ENCODE results near the gene NELFA.
"Not testable (repeated sequence)": the region's sequence is repeated elsewhere in the genome, so short reads cannot be mapped to it uniquely, and the experiment has no call there.

NELFA gene

DNA sequence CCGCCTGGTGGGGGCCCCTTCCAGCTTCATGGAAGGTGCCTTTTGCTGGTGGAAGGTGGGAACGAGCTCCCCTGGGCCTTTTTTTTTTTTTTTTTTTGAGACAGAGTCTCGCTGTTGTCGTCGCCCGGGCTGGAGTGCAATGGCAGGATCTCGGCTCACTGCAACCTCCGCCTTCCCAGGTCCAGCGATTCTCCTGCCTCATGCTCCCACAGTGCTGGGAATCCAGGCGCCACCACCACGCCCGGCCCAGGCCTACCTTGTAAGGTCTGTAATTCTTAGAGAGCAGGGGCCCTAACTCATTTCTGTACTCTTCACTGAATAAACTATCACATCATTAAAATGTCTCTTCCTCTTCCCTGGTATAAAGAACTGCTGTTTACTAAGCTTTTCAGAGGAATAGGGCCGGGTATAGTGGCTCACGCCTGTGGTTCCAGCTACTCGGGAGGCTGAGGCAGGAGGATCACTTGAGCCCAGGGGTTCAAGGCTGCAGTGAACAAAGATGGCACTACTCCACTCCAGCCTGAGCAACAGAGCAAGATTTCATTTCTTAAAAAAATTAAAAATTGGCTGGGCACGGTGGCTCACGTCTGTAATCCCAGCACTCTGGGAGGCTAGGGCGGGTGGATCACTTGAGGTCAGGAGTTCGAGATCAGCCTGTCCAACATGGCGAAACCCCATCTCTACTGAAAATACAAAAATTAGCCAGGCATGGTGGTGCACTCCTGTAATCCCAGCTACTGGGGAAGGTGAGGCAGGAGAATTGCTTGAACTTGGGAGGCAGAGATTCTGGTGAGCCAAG lies 14.9 kb downstream of the NELFA start:
- DNase-seq = not testable (repeated sequence)

DNA sequence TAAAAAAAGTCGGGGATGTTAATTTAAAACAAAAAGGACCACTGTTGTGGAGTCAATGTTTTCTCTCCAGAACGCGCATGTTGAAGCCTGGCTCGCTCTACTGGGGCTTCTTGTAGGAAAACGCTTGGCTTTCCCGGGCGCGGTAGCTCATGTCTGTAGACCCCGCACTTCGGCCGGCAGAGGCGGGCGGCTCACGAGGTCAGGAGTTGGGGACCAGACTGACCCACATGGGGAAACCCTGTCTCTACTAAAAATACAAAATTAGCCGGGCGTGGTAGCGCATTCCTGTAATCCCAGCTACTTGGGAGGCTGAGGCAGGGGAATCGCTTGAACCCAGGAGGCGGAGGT lies 15.6 kb downstream of the NELFA start:
- no peak for DNase-seq

DNA sequence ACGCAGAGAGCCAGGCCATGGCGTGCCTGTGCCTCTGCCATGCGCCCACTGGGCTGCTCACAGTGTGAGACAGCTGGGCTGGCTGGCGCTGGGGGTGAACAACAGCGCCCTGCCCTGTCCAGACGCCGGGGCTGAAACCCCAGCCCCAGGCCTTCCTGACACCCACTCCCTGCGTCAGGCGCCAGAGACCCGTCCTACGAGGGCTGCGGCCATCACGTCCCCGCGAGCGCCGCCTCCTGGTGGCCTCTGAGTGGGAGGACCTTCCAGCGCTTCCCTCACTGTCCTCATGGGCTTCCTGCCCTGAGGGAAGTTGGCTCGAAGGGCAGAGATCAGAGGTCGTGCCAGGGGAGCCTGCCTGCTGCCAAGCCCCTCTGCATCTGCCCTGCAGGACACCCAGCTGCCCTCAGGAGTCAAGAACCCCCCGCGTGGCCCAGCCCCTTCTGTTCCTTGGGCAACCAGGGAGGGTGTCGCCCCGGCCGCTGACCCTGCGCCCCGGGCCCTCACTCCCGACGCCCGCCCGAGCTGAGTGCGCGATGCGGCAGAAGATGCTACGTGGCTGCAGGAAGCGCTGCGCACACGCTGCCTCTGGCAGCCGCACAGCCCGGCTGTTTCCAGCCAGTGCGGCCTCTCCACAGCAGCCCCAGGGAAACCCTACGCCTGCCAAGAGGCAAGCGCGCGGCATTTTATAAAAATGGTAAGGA lies 16.2 kb downstream of the NELFA start:
- peak; percentile 14 for DNase-seq

DNA sequence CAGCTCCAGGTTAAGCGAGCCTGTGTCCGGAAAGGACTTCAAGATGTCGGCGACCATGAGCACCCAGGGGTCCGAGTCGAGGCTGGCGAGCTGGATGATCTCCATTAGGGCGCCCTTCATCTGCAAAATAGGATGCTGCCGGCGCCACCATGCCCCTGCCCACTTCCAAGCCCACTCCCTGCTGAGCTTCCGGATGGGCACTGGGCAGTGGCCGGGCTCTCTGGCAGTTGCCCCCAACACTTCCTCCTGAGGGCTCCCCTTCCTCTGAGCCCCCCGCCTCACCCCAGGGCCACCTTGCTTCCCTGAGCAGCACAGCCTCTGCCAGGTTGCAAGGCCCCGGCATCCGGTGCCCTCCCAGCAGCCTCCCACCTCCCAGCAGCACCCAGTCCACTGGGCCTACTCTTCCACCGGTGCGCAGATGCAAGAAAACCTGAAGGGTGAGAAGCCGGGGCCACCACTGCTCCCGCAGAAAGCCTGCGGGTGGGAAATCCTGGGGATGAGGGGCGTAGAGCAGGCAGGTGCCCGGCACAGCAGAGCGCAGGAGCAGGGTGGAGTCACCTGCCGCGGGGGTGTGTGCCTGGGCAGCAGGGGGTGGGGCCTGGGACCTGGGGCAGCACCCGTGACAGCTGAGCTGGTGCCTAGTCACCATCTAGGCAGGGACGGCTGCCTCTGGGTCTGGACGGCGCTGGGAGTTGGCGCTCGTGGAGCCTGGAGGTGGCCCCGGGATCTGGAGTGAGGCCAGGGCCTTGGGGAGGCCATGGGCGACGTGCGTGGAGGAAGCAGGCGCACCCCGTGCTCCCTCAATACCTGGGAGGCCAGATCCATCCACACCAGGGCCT lies 17.0 kb downstream of the NELFA start:
- peak; percentile 21 for DNase-seq

DNA sequence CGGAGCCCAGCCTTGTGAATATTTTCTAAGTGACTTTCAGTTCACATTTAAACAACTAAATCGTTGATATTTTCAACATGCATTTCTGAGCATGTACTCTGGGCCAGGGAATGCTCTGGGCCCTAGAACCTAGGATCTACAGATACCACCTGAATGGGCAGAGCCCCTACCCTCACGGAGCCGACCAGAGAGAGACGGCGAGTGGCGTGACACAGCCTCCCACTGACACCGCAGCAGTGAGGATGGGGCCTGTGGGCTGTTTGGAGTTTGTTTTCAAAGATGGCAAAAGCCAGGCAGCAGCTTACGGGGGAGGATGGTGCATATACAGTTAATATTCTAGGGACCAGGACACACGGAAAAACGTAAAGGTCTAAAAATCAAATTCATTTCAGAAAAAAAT lies 17.7 kb downstream of the NELFA start:
- peak; percentile 5 for DNase-seq

DNA sequence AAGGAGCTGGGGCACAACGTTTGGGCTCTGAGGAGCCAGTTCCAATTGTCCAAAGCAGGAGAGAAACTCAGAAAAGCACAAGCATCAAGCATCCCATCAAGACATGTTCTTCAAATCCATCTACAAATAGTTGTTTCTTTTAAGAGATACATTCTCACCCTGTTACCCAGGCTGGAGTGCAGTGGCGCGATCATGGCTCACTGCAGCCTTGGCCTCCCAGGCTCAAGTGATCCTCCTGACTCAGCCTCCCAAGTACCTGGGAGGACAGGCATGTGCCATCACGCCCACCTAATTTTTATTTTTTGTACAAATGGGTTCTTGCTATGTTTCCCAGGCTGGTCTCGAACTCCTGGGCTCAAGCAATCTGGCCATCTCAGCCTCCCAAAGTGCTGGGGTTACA lies 18.1 kb downstream of the NELFA start:
- DNase-seq = peak; percentile 11

DNA sequence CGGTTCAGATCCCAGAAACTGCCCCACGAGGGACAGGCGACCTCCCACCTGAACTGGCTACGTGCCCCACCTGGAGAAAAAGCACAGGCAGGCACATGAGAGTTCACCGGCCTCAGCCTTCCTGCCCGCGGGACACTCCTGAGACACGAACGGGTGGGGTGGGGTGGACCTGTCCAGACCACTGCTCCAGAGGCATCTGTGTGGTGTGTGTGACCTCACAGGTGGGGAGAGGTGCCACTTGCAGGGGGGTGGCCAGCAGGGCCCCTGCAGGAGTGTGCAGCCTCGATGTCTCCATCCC lies 18.5 kb downstream of the NELFA start:
- DNase-seq = peak; percentile 19

DNA sequence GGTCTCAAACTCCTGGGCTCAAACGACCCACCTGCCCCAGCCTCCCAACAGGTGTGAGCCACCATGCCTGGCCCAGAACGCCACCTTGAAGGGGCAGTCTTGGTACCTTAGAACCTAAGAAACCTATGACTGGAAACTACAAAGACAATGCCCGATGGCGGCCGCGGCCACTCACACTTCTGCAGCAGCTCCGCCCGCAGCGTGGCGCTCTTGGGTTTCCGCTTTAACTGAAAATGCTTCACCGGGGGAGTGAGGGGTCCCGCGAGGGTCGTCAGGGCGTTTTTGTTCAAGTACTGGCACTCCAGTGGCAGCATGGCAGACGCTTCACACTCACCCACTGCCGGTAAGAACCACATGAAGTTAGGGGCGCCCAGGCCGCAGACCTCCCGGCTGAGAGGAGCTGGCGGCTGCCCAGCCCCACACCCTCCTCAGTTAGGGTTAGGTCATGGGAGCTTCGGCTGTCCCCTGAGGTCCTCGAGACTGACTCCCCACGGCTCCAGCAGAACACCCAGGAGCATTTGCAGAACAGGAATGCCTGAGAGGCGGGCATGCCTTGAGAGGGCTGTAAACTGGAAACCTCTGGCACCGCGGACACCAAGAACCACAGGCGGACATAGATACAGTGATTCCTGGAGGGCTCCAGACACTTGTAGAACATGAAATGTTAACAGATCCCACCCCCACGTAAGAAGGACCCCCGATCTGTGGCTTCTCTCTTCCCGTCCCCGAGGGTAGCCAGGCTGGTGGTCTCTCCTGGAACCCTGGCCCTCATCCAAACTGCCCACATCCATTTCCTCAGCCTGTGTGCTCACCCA lies 19.0 kb downstream of the NELFA start:
- DNase-seq = peak; percentile 21

DNA sequence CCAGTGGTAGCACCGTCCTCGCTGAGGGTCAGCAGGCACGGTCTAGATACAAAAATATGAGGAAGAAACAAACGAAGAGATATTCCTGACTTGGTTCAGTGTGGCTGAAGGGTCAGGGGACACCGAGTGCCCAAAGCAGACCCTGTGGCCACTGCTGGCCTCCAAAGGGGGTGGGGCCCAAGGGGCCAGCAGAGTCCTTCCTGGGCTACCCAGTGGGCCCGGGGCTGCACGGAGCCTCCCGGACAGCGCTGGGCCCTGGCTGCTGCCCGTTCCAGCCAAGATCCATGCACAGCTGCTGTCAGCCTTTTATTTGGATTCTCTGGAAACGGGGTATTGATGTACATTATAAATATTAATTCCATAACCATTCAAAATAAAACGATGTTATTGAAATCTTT lies 20.4 kb downstream of the NELFA start:
- DNase-seq = no peak

DNA sequence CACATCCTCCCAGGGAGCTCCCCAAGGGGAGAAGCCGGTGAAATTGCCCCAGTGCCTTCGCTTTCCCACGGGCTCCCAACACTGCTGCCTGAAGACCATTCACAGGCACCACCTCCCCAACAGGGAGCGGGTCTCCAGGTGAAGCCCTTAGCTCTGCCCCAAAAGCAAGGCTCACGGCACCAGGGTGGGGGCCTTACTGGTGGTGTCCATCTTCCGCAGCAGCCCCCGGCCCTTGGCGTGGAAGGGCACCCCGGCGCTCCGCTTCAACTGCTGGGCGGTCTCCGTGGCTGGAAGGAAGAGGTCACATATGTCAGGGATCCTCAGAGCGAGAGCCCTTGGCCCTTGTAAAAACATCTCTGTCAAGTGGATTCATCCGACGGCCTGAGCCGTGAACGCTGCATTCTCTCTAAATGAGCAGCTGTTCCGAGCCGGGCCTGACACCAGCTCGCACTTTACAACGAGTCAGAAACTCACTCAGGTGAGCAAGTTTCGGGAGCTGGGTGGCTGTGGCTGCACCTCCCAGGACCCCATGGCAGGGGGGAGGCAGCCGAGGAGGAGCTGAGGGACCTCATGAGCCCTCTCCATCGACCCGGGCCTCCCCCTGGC lies 20.9 kb downstream of the NELFA start:
- no peak for DNase-seq

DNA sequence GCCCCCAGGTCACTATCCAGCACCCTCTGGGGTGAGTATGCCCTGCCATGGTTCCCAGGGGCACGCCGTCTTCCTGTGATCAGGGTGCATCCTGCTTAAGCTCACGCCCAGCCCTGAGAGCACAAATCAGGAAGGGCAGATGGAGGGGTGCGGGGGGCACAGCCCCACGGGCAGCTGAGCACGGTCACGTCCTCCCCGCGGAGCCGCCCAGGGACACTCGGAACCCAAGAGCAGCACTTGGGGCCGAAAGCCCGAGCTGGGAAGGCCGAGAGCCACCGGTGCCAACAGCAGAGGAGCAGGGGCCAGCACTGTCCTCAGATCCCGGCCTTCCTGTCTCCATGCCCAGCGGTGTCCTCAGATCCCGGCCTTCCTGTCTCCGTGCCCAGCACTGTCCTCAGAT lies 21.5 kb downstream of the NELFA start:
- DNase-seq = no peak

DNA sequence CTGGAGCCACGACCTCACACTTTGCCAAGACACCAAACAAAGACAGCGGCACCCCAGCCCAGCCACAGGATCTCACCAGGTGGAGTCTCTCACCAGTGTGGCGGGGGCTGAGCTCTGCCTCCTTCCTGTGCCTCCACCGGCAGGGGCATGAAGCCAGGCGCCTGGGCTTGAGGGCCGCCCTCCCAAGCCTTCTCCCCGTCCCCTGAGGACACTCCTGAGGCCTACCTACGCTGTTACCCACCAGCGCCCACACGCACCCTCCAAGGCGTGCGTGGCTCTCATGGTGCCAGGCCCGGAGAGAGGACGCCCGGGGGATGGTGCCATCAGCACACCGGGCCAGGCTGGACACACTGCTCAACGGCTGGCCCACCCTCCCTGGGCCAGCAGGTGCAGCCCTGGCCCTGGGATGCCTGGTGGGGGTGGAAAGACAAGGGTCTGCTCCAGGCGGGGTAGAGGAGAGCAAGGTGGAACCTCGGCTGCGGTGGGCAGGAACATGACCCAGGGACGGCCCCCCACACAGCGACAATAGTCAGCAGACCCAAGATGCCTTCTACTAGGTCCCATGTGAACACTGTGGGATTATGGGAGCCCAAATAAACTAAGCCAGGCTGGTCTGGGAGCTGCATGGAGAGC lies 22.1 kb downstream of the NELFA start:
- DNase-seq = peak; percentile 10

DNA sequence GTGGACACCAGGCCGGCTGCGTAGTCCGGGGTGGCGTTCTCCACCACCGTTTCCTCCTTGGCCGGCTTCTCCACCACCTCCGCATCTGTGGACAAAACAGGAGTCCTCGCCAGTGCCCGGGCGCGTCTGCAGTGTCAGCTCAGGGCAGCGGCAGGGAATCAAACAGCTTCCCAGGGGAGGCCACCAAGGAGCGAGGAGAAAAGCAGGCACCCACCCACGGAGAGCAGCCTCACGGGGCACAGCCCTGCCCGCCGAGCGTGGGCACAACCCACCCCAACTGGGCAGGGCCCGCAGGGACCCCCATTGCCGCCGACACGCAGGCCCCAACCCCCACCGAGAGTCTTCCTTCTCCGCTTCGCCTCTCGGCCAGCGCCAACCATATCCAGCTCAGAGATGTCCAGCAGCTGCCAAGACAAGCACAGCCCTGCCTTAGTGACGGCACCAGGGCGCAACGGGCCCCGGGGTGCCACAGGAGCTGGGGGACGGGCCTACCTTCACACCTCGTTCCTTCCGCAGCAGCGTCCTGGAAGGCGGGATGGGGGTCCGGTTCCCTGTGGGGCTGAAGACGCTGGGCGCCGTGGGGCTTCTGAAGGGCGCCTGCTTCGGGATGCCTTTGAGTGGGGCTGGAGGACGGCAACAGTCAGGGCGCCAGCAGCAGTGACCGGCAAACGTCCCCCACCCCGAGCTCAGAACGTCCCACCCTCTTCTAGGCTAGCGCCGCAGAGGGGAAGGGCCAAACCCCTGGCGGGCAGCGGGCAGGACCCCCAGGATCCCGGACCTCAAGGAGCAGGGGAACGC lies 22.8 kb downstream of the NELFA start:
- DNase-seq = no peak

DNA sequence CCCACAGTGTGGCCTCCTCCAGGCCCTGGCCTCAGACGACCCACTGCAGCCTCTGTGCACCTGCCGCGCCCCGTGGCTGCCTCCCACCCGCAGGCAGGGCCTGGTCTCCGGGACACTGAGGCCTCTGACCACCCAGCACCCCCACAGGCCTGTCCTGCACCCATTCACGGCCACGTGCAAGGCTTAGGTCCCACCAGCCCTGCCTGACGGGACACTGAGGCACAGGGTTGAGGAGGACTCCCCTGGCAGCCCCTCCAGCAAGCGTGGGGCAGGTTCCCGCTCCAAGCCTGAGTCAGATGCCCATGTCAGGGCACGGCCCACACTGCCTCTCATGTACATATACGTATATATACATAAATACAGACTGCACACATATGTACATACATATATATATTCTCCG lies 23.5 kb downstream of the NELFA start:
- DNase-seq = peak; percentile 22

DNA sequence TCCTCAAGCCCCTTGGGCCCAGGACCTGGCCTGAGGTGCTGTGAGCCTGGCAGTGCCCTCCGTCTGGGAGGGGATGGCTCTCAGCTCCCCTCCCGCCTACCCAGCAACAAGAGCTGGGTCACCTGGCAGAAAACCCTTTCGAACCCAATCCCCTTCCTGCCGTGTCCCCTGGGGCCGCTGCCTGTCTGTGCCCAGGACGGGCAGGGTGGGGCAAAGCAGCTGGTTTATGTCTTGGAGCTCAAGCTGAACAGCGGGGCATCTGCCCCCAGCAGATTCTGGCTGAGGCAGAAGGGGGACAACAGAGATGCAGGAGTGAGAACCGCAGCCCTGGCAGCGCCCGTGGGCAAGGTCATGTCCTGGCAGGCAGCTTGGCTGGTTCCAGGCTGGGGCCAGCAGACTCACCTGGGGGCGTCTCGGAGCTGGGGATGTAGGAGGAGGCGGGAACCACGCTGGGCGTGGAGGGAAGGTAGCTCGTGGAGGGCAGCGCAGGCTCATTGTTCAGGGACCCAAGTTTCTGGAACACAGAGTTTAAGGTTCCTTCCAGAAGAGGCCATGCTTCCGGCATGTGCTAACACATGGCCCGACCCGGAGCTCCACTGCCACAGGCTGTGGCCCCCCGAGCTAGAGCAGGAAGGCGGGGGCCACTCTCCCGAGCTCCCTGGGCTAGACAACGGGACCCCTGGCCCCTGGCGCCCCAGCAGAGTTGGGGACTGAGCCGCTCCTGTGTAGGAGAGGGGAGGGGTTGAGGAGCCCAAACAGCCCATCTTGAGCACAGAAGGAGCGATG lies 24.2 kb downstream of the NELFA start:
- peak; percentile 23 for DNase-seq

DNA sequence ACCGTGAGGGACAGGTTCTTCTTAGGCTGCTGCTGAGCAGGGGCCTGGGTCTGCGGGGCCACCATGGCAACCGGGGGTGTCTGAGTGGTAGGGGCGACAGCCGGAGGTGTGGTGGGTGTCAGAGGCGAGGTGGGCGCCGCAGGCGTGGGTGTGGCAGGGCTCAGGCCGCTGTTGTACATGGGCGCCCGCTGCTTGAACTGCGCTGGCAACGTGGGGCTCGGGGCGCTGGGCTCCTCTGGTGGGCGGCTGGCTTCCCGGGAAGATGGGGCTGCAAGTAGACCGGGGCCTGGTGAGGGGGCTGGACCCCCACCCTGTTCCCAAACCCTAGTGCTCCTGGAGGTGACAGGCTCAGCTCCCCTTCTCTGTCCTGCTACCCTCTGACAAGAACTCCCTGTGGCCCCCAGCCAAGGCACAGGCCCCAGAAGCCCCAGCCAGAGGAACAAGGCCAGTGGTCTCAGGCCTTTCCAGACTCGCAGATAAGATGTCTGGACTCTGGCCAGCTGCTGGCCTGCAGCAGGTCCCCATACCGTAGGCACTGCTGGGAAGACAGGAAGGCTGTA lies 24.8 kb downstream of the NELFA start:
- no peak for DNase-seq

DNA sequence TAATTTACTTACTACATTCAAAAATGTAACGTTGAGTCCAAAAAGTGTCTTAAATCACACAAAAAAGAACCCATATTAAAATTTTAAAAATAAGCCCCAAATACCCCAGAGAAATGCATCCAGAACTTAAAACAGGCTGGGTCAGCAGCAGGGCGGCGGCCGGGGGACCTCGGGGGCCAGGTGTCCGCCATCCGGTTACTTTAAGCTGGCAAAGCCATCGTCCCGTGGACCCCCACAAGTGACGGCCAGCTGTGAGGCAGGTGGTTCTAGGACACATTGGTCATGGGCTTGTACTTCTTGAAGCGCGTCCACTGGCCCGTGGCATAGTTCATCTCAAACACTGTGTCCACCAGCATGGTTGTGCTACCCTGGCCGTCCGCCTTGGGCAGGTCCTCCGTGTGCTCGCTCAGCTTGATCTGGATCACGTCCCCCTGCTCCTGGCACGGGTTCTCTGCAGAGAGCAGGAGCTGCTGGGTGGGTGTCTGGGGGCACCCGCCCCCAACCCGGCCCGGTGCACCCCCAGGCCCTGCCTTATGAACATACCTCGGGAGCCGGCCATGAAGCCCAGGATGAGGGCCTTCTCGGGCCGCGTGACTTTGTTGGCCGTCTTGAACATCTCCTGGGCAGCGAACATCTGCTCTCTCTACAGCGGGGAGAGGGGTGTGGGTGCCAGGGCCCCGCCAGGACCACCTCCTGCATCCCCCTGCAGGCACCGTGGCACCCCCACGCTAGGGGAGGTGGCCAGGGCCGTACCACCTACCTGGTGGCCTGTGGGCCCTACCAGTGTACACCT lies 25.5 kb downstream of the NELFA start:
- peak; percentile 23 for DNase-seq

DNA sequence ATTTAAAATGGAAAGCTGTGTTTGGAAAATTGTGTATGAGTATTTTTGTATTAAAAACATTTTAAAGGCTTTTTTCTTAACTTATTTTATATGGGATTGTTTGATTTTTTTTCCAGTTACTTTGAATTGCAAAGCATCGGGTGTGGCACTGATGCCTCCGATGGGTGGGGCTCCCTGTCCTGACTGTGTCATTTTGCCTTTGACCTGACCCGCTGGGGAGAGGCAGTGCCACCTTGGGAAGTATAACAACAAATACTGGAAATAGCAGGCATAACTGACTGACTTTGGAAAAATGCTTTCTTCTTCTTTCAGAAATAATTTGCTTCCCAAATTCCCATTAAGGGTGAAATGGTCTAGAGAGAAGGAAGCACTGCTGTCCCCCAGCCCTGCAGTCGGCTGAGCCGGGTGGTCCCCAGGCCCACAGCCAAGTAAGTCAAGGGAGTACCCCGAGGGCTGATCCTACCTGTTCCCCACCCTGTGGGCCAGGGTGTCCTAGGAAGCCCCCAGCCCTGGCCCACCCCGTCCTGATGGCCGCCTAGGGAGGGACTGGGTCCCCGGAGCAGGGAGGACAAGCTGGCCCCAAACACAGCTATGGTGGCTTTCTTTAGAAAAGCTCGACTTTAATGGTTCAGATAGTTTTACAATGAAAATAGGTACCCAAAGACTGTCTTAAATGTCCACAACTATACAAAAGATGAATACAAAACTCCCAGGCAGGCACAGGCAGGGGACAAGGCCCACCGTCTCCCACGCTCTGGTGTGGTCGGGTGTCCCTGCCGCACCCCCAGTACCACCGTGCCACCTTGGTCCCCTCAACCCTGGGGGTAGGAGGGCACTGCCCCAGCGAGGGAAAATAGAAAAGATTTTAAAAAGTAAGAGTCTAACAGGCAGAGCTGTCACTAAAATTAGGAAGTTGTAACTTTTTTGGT lies 26.4 kb downstream of the NELFA start:
- peak; percentile 20 for DNase-seq

Data from stimulated activated CD8-positive, alpha-beta memory T cell treated with anti-CD3 and anti-CD28 coated beads, Interleukin-4, amount 100 ng/mL, for 48 hours (primary cell).